Testis (tissue), 3 donors: Measurements from ENCODE around the gene IGFBP3. TPM values are rescaled to one million over a fixed set of nuclear protein-coding genes. Genes with fewer than 3 reads are reported as not detected.

Experiments
- DNase-seq: peaks from one replicate; pipeline ENCODE4 v3.0.0-alpha.2; 2019
- H3K27ac ChIP-seq, 2 donors: fragments of 200-600 bp; sonication (generic); one replicate each; pipeline ENCODE4 v1.5.1; 2019
- H3K27me3 ChIP-seq: fragments of 200-600 bp; sonication (generic); one replicate; pipeline ENCODE4 v1.5.1; 2019
- H3K36me3 ChIP-seq: fragments of 200-600 bp; sonication (generic); one replicate; pipeline ENCODE4 v1.5.1; 2017; ENCODE audit warnings: low read depth; ENCODE audit errors: missing control alignments
- H3K4me1 ChIP-seq: fragments of 200-600 bp; sonication (generic); one replicate; pipeline ENCODE4 v1.5.1; 2019
- H3K4me3 ChIP-seq, 2 donors: fragments of 200-600 bp; sonication (generic); one replicate each; pipeline ENCODE4 v1.5.1; 2017 to 2019
- H3K9me3 ChIP-seq: fragments of 200-600 bp; sonication (generic); one replicate; pipeline ENCODE4 v1.5.1; 2017
- POLR2A ChIP-seq: fragments of 450-650 bp; IDR thresholded peaks from one replicate; pipeline ENCODE4 v1.6.1; 2017; ENCODE audit warnings: antibody characterized with exemption, mild to moderate bottlenecking, moderate library complexity
- WGBS, 2 donors: methylation state at CpG; one replicate each; pipeline ENCODE4 v1.1.5; 2018; 5-methylcytosine and 5-hydroxymethylcytosine counted together
- intact Hi-C: fragments of 100-400 bp; cut with DNase I; formaldehyde crosslinking; loops from one replicate; pipeline ENCODE4 v1.15.1; 2023; ENCODE audit warnings: low total_unique reads
- polyA plus RNA-seq: library from polyadenylated mRNA; stranded (reverse); fragments of 350-450 nt; fragmentation: Illumina TruSeq; extraction: RNeasy Lipid Tissue Mini Kit (QIAGEN cat#74804); gene quantifications from one replicate; pipeline ENCODE4 v1.2.3, GENCODE V29; 2014; ENCODE audit warnings: low read depth, low replicate concordance; ENCODE audit not compliant: insufficient read depth
- total RNA-seq, 2 donors: library from RNA; depleted of rRNA; stranded (reverse); fragments of >200 nt; gene quantifications; one replicate each; pipeline ENCODE4 v1.2.3, GENCODE V29; 2016
- TF ChIP-seq, protein P1 (sequence below), 3 experiments: fragments of 450-650 bp in 2 of 3; fragments of 200-600 bp in 1 of 3; sonication (generic) in 1 of 3; IDR thresholded peaks; one replicate each; pipeline ENCODE4 v1.5.1; 2016 to 2019; ENCODE audit warnings: antibody characterized with exemption in 3 of 3, mild to moderate bottlenecking in 2 of 3, moderate library complexity in 1 of 3

The IGFBP3 gene
- total and polyA plus RNA-seq, 3 donors from 2014 or later: 20.4 to 79.8 (median 33.1) TPM

DNA sequence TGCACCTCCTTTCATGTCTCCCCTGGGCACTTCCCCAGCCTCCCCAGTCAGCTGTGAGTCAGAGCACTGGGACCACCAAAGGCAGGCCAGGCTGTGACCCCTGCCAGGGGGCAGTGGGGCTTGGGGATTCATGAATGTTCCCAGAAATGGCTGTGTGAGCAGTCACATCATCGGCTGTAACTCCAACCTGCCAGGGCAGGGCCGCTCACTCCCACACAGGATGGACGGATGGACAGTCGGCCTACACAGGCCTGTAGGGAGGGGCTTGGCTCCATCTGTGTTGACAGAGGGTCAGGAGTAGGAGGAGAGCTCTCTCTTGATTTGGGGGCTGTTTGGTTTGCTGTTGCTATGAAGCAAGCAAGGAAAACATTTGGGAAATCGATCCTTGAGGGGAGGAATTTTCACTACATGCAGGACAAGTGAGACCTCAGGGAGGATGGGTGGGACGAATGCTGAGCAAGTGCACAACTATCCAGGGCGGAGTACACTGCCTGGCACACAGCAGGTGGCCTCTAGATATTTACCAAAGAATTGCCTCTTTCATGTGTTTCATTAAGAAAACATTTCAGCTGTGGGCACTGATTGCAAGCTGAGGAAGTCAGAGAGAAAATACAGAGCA, 35.7 kb downstream of the IGFBP3 start:
- Histone ChIP-seq H3K27me3 (no peaks in the 10 kb centered on the region), H3K36me3 (no peaks in the 10 kb centered on the region), H3K9me3 (no peaks in the 10 kb centered on the region), H3K27ac (no peak overlapping the region), H3K4me3 (no peak overlapping the region), H3K4me1 (peaks cover 6% of the 10 kb centered on the region)
- 70 to 71% methylated on average over 7 of the region's 7 CpGs for WGBS, 2 donors
- no peak for DNase-seq
- intact Hi-C loops: no loop called here
- TF ChIP-seq, protein P1, sequence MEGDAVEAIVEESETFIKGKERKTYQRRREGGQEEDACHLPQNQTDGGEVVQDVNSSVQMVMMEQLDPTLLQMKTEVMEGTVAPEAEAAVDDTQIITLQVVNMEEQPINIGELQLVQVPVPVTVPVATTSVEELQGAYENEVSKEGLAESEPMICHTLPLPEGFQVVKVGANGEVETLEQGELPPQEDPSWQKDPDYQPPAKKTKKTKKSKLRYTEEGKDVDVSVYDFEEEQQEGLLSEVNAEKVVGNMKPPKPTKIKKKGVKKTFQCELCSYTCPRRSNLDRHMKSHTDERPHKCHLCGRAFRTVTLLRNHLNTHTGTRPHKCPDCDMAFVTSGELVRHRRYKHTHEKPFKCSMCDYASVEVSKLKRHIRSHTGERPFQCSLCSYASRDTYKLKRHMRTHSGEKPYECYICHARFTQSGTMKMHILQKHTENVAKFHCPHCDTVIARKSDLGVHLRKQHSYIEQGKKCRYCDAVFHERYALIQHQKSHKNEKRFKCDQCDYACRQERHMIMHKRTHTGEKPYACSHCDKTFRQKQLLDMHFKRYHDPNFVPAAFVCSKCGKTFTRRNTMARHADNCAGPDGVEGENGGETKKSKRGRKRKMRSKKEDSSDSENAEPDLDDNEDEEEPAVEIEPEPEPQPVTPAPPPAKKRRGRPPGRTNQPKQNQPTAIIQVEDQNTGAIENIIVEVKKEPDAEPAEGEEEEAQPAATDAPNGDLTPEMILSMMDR (IDR thresholded peaks at IDR 0.05): no peak
- no peak for TF ChIP-seq POLR2A

DNA sequence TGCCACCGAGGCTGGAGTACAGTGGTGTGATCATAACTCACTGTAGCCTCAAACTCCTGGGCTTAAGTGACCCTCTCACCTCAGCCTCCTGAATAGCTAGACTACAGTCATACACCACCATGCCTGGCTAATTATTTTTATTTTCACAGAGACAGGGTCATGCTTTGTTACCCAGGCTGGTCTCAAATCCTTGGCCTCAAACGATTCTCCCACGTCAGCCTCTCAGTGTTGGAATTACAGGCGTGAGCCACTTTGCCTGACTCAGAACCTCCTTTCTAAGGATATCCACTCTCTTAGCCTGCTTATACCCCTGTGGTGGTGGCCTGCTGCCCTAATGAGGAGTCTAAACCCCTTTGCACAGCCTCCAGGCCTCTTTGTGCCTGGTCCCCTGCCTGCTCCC, 36.9 kb downstream of the IGFBP3 start:
- Histone ChIP-seq H3K27me3 (no peaks in the 10 kb centered on the region), H3K4me3 (no peak overlapping the region), H3K36me3 (no peaks in the 10 kb centered on the region), H3K4me1 (peaks cover 6% of the 10 kb centered on the region), H3K27ac (no peak overlapping the region), H3K9me3 (no peaks in the 10 kb centered on the region)
- 81 to 88% methylated on average over 4 of the region's 4 CpGs for WGBS, 2 donors
- TF ChIP-seq POLR2A: no peak
- TF ChIP-seq, protein P1 (IDR thresholded peaks at IDR 0.05): no peak
- no peak for DNase-seq
- intact Hi-C loops: no loop called here

DNA sequence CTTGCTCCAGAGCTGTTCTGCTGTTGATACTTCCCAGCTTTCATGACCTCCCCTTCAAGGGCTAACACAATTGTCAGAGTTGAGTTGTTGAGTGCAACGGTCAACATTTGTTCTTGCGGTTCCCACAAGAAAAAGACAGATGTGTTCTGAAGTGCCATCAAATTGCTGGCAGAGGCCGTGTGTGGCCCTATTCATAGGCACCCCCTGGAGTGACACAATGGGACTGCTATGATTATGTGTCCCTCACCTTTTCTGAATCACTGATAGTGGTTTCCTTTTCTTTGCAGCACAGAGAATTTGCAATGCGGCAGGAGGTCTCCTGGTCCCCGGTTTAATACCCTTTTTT, 38.6 kb downstream of the IGFBP3 start:
- Histone ChIP-seq H3K27me3 (no peaks in the 10 kb centered on the region), H3K9me3 (no peaks in the 10 kb centered on the region), H3K4me1 (no peaks in the 10 kb centered on the region), H3K36me3 (no peaks in the 10 kb centered on the region), H3K4me3 (no peak overlapping the region), H3K27ac (no peak overlapping the region)
- DNase-seq: no peak
- TF ChIP-seq POLR2A: no peak
- TF ChIP-seq, protein P1 (IDR thresholded peaks at IDR 0.05): no peak
- 80 to 82% methylated on average over 5 of the region's 5 CpGs for WGBS, 2 donors
- intact Hi-C loops: no loop called here

DNA sequence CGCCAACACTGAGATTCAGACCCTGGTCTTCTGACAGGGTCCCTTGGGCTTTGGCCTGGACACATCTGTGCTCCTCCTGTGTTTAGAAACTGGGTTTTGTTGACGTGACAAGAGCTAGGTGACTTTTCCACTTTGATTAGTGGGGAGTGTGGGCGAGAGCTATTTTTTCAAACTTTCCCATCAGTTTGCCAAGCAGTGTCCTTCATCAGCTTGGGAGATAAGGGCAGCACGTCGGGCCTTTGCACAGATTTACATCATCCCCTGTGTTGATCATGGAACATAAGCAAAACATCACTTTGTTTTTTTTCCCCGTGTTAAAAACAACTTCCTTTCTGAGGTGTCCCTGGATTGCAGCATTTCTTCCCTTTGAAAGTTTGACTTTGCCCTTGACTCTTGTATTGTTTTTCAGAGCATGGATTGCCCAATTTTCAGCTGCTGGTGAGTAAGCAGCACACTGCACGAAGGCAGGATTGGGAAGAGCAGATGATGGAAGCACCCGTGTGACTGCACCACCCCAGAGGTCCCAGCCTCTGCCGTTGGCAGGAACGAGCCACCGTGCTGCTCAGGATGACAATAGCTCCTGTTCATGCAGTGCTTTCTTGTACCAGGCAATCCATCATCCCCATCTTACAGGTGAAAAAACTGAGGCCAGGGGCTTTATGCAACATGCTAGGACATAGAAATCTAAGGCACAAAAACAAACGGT, 39.2 kb downstream of the IGFBP3 start:
- no peak for DNase-seq
- Histone ChIP-seq H3K36me3 (no peaks in the 10 kb centered on the region), H3K9me3 (no peaks in the 10 kb centered on the region), H3K4me3 (no peak overlapping the region), H3K27me3 (no peaks in the 10 kb centered on the region), H3K27ac (no peak overlapping the region), H3K4me1 (no peaks in the 10 kb centered on the region)
- WGBS, 2 donors: 73 to 74% methylated on average over 12 of the region's 12 CpGs
- TF ChIP-seq POLR2A: no peak
- TF ChIP-seq, protein P1 (IDR thresholded peaks at IDR 0.05): no peak
- intact Hi-C loops: no loop called here
